ENCODE data around the gene ANKS1A.

DNA sequence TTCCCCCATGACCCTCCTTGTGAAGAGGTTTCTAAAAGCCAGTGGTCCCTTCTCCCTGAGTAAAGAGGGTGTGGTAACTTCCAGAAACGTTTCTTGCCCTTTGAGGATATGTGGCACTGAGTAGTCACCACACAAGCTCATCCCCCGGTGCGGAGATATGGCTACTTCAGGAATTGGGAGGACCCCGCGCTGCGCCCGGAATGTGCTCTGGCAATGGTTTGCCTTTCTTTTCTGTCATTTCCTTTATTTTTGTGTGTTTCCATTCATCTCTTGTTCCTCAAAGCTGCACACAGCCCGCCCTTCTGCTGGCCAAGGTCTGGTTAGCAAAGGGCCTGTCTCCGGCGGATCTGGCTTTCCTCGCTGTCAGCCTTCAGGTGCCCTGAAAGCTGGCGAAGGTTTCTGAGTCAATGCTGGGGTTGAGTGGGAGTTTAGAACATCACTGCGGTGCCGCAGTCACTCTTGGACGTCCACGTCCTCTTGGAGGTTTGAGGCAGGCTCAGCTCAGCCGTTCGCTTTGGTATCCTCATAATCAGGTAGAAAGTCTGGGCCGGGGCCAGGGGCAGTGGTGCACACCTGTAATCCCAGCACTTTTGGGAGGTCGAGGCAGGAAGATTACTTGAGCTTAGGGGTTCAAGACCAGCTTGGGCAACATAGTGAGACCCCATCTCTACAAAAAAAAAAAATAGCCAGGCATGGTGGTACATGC, 184.9 kb downstream of the ANKS1A start:
- TF ChIP-seq, protein P1, sequence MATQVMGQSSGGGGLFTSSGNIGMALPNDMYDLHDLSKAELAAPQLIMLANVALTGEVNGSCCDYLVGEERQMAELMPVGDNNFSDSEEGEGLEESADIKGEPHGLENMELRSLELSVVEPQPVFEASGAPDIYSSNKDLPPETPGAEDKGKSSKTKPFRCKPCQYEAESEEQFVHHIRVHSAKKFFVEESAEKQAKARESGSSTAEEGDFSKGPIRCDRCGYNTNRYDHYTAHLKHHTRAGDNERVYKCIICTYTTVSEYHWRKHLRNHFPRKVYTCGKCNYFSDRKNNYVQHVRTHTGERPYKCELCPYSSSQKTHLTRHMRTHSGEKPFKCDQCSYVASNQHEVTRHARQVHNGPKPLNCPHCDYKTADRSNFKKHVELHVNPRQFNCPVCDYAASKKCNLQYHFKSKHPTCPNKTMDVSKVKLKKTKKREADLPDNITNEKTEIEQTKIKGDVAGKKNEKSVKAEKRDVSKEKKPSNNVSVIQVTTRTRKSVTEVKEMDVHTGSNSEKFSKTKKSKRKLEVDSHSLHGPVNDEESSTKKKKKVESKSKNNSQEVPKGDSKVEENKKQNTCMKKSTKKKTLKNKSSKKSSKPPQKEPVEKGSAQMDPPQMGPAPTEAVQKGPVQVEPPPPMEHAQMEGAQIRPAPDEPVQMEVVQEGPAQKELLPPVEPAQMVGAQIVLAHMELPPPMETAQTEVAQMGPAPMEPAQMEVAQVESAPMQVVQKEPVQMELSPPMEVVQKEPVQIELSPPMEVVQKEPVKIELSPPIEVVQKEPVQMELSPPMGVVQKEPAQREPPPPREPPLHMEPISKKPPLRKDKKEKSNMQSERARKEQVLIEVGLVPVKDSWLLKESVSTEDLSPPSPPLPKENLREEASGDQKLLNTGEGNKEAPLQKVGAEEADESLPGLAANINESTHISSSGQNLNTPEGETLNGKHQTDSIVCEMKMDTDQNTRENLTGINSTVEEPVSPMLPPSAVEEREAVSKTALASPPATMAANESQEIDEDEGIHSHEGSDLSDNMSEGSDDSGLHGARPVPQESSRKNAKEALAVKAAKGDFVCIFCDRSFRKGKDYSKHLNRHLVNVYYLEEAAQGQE (IDR thresholded peaks at IDR 0.05; ENCODE audit: low read depth): no peak
- TF ChIP-seq YY1 (IDR thresholded peaks at IDR 0.05; ENCODE audit: low read depth) (no peak), EGR1 (IDR thresholded peaks at IDR 0.05) (no peak), TCF12 (IDR thresholded peaks at IDR 0.05; ENCODE audit: low read depth) (no peak), CREB1 (IDR thresholded peaks at IDR 0.05; ENCODE audit: low read depth) (no peak), EP300 (IDR thresholded peaks at IDR 0.05; ENCODE audit: borderline replicate concordance) (no peak), RAD21 (IDR thresholded peaks at IDR 0.05; ENCODE audit: low read depth) (no peak), TAF1 (IDR thresholded peaks at IDR 0.05; ENCODE audit: low read depth) (no peak), TEAD4 (IDR thresholded peaks at IDR 0.05) (no peak), CEBPB (IDR thresholded peaks at IDR 0.05) (no peak), FOXM1 (IDR thresholded peaks at IDR 0.05; ENCODE audit: borderline replicate concordance, low read depth) (no peak), NFIC (IDR thresholded peaks at IDR 0.05) (no peak), ZBTB7A (IDR thresholded peaks at IDR 0.05; ENCODE audit: low read depth) (no peak)
- TF ChIP-seq, protein P2, sequence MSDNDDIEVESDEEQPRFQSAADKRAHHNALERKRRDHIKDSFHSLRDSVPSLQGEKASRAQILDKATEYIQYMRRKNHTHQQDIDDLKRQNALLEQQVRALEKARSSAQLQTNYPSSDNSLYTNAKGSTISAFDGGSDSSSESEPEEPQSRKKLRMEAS (IDR thresholded peaks at IDR 0.05): no peak
